Endothelial cell (in vitro differentiated cells): ENCODE data around the gene ABCC9. TPM values are rescaled to one million over a fixed set of nuclear protein-coding genes. Genes with fewer than 3 reads are reported as not detected.

ENCODE experiments used
- DNase-seq: peaks from one replicate; pipeline ENCODE4 v3.0.0; 2021; ENCODE audit warnings: low spot score
- H3K27ac Mint-ChIP-seq: one replicate; pipeline ENCODE4 v1.8.0; 2021; ENCODE audit warnings: mixed read lengths, inconsistent platforms; ENCODE audit not compliant: unreplicated experiment
- H3K27me3 Mint-ChIP-seq: one replicate; pipeline ENCODE4 v1.8.0; 2021; ENCODE audit warnings: mild to moderate bottlenecking, moderate library complexity, mixed read lengths, inconsistent platforms; ENCODE audit not compliant: unreplicated experiment
- H3K36me3 Mint-ChIP-seq: one replicate; pipeline ENCODE4 v1.8.0; 2021; ENCODE audit warnings: mild to moderate bottlenecking, low read depth, mixed read lengths, inconsistent platforms; ENCODE audit not compliant: unreplicated experiment
- H3K4me1 Mint-ChIP-seq: one replicate; pipeline ENCODE4 v1.8.0; 2021; ENCODE audit warnings: mild to moderate bottlenecking, mixed read lengths, inconsistent platforms; ENCODE audit not compliant: unreplicated experiment
- H3K4me3 Mint-ChIP-seq: one replicate; pipeline ENCODE4 v1.8.0; 2021; ENCODE audit warnings: mild to moderate bottlenecking, mixed read lengths, inconsistent platforms; ENCODE audit not compliant: unreplicated experiment
- H3K9me3 Mint-ChIP-seq: one replicate; pipeline ENCODE4 v1.8.0; 2021; ENCODE audit warnings: mixed read lengths, inconsistent platforms; ENCODE audit not compliant: unreplicated experiment
- CTCF ChIP-seq: fragments of 200-600 bp; sonication (generic); IDR thresholded peaks from one replicate; pipeline ENCODE4 v1.5.0; 2021; ENCODE audit warnings: antibody characterized with exemption; ENCODE audit not compliant: unreplicated experiment
- total RNA-seq: library from RNA; stranded (reverse); fragmentation: NEBNext Ultra II Directional; extraction: Animal tissue kit (Norgen Biotek cat#: 25700); gene quantifications from one replicate; pipeline ENCODE4 v1.2.1, GENCODE V29; 2021; ENCODE audit not compliant: unreplicated experiment

ABCC9 gene
- total RNA-seq, 1 donor from 2014 or later, result 1.2 TPM

GRCh38 chr12:21884936-21885335, 56.3 kb downstream of the ABCC9 start:
- TF ChIP-seq CTCF, result no peak
- Mint-ChIP-seq H3K27me3 (no peaks in the 10 kb centered on the region), H3K27ac (no peak overlapping the region)

GRCh38 chr12:21882635-21883034, 58.6 kb downstream of the ABCC9 start:
- DNase-seq, result no peak
- no peak overlapping the region for H3K27ac Mint-ChIP-seq
- no peaks in the 10 kb centered on the region for H3K36me3 Mint-ChIP-seq
- no peaks in the 10 kb centered on the region for H3K9me3 Mint-ChIP-seq
- no peaks in the 10 kb centered on the region for H3K27me3 Mint-ChIP-seq
- no peaks in the 10 kb centered on the region for H3K4me1 Mint-ChIP-seq
- no peak overlapping the region for H3K4me3 Mint-ChIP-seq
- TF ChIP-seq CTCF, result no peak

More at GRCh38 chr12:21884936-21885335, 56.3 kb downstream of the ABCC9 start:
- H3K4me3 Mint-ChIP-seq, result no peak overlapping the region
- H3K4me1 Mint-ChIP-seq, result no peaks in the 10 kb centered on the region
- H3K9me3 Mint-ChIP-seq, result no peaks in the 10 kb centered on the region
- DNase-seq, result no peak
- no peaks in the 10 kb centered on the region for H3K36me3 Mint-ChIP-seq

GRCh38 chr12:21881965-21882364, 59.3 kb downstream of the ABCC9 start:
- TF ChIP-seq CTCF, result no peak
- Mint-ChIP-seq H3K27me3 (no peaks in the 10 kb centered on the region), H3K9me3 (no peaks in the 10 kb centered on the region), H3K27ac (no peak overlapping the region), H3K4me1 (no peaks in the 10 kb centered on the region), H3K36me3 (no peaks in the 10 kb centered on the region), H3K4me3 (no peak overlapping the region)
- no peak for DNase-seq

- no peak overlapping the region for H3K4me3 Mint-ChIP-seq
- no peak overlapping the region for H3K27ac Mint-ChIP-seq
- no peak for DNase-seq
- no peak for TF ChIP-seq CTCF
- no peaks in the 10 kb centered on the region for H3K36me3 Mint-ChIP-seq
- H3K27me3 Mint-ChIP-seq, result no peaks in the 10 kb centered on the region
- H3K4me1 Mint-ChIP-seq, result no peaks in the 10 kb centered on the region
- no peaks in the 10 kb centered on the region for H3K9me3 Mint-ChIP-seq
These were observed 61.9 kb downstream of the ABCC9 start for GRCh38 chr12:21879312-21879711.

- Mint-ChIP-seq H3K27me3 (no peaks in the 10 kb centered on the region), H3K36me3 (no peaks in the 10 kb centered on the region), H3K4me1 (no peaks in the 10 kb centered on the region), H3K4me3 (no peak overlapping the region), H3K9me3 (no peaks in the 10 kb centered on the region), H3K27ac (no peak overlapping the region)
- no peak for TF ChIP-seq CTCF
- no peak for DNase-seq
These were observed 63.8 kb downstream of the ABCC9 start for GRCh38 chr12:21877293-21877982.
